H1 (cell line): ENCODE measurements around the gene KRT9.

Source experiments
- ASH2L ChIP-seq: fragments of 200-600, 300-600 bp; sonication (generic); IDR thresholded peaks from one replicate; pipeline ENCODE4 v1.7.1; 2017; ENCODE audit warnings: low read length
- CTCF ChIP-seq, 3 experiments: IDR thresholded peaks; 1 replicate in 2 of 3; 2 replicates in 1 of 3; pipeline versions ENCODE4 v1.5.1 to v1.6.1; 2011; ENCODE audit warnings: low read length in 3 of 3, mild to moderate bottlenecking in 3 of 3, inconsistent platforms in 2 of 3, low read depth in 1 of 3, moderate library complexity in 1 of 3; ENCODE audit not compliant: insufficient read depth in 1 of 3; ENCODE audit errors: control extremely low read depth in 1 of 3
- EP300 ChIP-seq, 2 experiments: IDR thresholded peaks; 1 replicate in 1 of 2; 2 replicates in 1 of 2; pipeline ENCODE4 v1.6.1; 2011 to 2012; ENCODE audit warnings: low read depth in 2 of 2, low read length in 2 of 2, mild to moderate bottlenecking in 2 of 2, borderline replicate concordance in 1 of 2, inconsistent platforms in 1 of 2, moderate library complexity in 1 of 2
- EZH2 ChIP-seq: fragments of 200-600 bp; sonication (generic); IDR thresholded peaks from 2 replicates; pipeline ENCODE4 v1.7.1; 2012; ENCODE audit warnings: low read depth, mild to moderate bottlenecking, moderate library complexity, low read length, inconsistent platforms; ENCODE audit not compliant: severe bottlenecking
- KDM5A ChIP-seq: fragments of 200-600 bp; IDR thresholded peaks from 2 replicates; pipeline ENCODE4 v1.7.1; 2012; ENCODE audit warnings: mild to moderate bottlenecking, low read length, inconsistent platforms, mixed read lengths
- NRF1 ChIP-seq: IDR thresholded peaks from 2 replicates; pipeline ENCODE4 v1.6.1; 2011; ENCODE audit warnings: mild to moderate bottlenecking, low read depth, low read length, improper control_type of control experiment
- POLR2A ChIP-seq, 2 experiments: IDR thresholded peaks; 1 replicate in 1 of 2; 2 replicates in 1 of 2; pipeline ENCODE4 v1.6.1; 2011; ENCODE audit warnings: low read depth in 2 of 2, low read length in 2 of 2, mild to moderate bottlenecking in 2 of 2; ENCODE audit errors: control extremely low read depth in 1 of 2
- POLR2AphosphoS5 ChIP-seq: IDR thresholded peaks from 2 replicates; pipeline ENCODE4 v1.6.1; 2011; ENCODE audit warnings: low read depth, low read length
- TAF1 ChIP-seq: IDR thresholded peaks from 2 replicates; pipeline ENCODE4 v1.6.1; 2011; ENCODE audit warnings: mild to moderate bottlenecking, low read depth, low read length
- TF ChIP-seq, protein P1 (sequence below): IDR thresholded peaks from 2 replicates; pipeline ENCODE4 v1.6.1; 2011; ENCODE audit warnings: low read length, improper control_type of control experiment

- TF ChIP-seq POLR2A (IDR thresholded peaks at IDR 0.05; ENCODE audit: control extremely low read depth in 1 of 2, low read depth in 2 of 2, low read length in 2 of 2) (no peak), POLR2AphosphoS5 (no peak), KDM5A (no peak), EZH2 (no peak), ASH2L (no peak), CTCF (IDR thresholded peaks at IDR 0.05; ENCODE audit: control extremely low read depth in 1 of 3, insufficient read depth in 1 of 3, low read depth in 1 of 3, low read length in 3 of 3) (no peak), EP300 (IDR thresholded peaks at IDR 0.05; ENCODE audit: borderline replicate concordance in 1 of 2, low read depth in 2 of 2, low read length in 2 of 2) (no peak), NRF1 (no peak), TAF1 (no peak)
- TF ChIP-seq, protein P1, sequence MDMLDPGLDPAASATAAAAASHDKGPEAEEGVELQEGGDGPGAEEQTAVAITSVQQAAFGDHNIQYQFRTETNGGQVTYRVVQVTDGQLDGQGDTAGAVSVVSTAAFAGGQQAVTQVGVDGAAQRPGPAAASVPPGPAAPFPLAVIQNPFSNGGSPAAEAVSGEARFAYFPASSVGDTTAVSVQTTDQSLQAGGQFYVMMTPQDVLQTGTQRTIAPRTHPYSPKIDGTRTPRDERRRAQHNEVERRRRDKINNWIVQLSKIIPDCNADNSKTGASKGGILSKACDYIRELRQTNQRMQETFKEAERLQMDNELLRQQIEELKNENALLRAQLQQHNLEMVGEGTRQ: no peak
These were observed 39.2 kb upstream of the KRT9 start for GRCh38 chr17:41610965-41611640.
